Stimulated activated CD8-positive, alpha-beta memory T cell treated with anti-CD3 and anti-CD28 coated beads, Interleukin-12 subunit alpha, Interleukin-12 subunit beta, amount 100 ng/mL, for 1 hour (primary cell): Measurements from ENCODE around the gene ITPRIPL2.

Experiments
- DNase-seq: peaks from one replicate; pipeline ENCODE4 v3.0.0-alpha.2; 2020; ENCODE audit warnings: low read depth

Gene ITPRIPL2

GRCh38 chr16:19113577-19114358 lies at the start of gene ITPRIPL2:
ITPRIPL2 (plus strand) TSS chr16:19113964; CDS start chr16:19114462, 498 bp downstream.
- no peak for DNase-seq

GRCh38 chr16:19066988-19067348 lies 46.8 kb upstream of the ITPRIPL2 start:
- no peak for DNase-seq

DNA sequence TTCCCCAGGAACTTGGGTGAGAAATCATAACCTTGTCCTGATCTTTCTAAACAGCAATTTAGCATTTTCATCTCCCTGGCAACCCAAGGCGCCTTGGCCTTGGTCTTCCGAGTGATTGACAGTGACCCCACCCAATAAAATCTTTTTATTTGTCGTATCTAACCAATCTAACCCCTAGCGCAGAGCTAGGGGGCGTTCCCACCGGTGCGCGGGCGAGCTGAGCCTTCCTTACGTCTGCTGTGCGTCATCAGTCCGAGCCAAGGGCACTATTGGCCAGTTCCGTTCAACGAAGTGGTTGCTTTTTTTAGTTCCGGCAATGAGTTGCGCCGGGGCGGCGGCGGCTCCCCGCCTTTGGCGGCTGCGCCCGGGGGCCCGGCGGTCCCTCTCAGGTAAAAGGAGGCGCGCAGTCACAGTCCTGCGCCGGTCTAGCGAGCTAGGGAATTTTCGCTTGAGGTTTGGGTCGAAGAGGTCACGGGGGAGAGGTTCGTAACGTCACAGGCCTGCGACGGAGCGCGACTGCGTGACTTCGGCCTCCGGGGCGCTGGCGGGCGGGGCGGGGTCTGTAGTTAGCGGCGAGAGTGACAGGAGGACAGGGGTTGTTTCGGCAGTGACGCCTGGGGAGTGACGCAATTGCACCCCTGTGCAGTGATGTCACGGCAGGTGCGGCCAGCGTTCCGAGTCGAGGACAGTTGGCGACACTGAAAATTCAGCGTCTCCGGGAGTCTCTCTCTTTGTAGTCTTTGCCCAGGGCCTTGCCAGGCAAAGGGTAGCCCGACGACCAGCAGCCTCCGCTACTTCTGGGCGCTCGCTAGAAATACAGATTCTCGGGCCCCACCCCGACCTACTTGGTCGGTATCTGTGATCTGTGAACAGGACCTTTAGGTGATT lies 46.2 kb upstream of the ITPRIPL2 start, which contains the start of gene COQ7:
TSS of gene COQ7 (plus strand) at position 266 of the 888 bp plus-strand sequence. CDS start at position 317, 51 bp downstream.
- peak; percentile 96 for DNase-seq

GRCh38 chr16:19068237-19068815 lies 45.4 kb upstream of the ITPRIPL2 start:
- DNase-seq, result no peak

GRCh38 chr16:19071811-19072777 lies 41.7 kb upstream of the ITPRIPL2 start:
- peak; percentile 32 for DNase-seq

- no peak for DNase-seq
These were observed 40.4 kb upstream of the ITPRIPL2 start for GRCh38 chr16:19073344-19073743.

GRCh38 chr16:19073863-19074262 lies 39.9 kb upstream of the ITPRIPL2 start:
- DNase-seq, result no peak

GRCh38 chr16:19075511-19075910 lies 38.3 kb upstream of the ITPRIPL2 start:
- DNase-seq, result no peak

DNA sequence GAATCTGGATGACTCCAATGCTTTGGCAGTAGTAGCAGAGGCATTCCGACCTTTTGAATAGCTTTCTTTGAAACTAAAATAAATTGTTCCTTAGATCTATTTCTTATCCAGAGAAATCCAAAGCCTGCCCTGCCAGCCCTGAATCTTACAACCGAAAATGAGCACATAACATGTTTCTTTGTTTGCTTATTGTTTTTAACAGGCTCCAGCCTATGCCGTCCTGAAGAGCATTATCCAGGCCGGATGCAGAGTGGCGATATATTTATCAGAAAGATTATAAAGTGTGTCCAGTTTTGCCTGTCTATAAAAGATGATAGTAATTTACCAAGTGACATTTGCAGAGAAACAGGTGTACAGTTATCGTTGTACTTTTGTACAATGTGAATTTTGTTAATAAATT lies 35.9 kb upstream of the ITPRIPL2 start:
- DNase-seq, result no peak

DNA sequence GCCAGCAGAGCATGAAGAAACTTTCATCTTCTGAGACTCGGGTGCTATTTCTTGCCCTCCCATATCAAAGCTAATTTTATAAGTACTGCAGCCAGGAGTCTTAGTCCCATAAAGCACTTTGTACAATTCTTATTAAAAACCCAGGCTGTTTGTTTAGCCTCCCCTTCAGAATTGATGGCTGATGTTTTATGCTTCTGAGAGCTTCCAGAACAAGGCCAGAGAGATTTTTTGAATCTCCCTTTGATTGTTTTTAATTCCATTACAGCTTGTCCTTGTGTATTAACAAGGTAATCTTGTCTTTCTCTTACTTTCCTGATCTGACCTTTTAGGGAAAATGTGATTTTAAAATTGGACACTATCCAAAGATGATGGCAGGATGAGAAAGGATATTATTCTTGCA lies 30.1 kb upstream of the ITPRIPL2 start:
- no peak for DNase-seq

DNA sequence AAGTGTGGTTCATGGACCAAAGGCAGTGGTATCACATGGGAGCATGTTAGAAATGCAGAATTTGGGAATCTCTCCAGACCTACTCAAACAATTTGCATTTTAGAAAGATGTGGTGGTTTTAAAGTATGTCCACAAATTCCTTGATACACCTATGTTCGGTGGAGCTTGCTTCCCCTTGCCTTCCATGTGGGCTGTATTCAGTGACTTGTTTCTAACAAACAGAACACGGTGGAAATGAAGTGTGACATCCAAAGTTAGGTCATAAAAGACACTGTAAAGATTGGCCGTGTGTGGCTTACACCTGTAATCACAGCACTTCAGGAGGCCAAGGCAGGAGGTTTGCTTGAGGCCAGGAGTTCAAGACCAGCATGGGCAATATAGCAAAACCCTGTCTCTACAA lies 29.6 kb upstream of the ITPRIPL2 start:
- DNase-seq, result no peak

DNA sequence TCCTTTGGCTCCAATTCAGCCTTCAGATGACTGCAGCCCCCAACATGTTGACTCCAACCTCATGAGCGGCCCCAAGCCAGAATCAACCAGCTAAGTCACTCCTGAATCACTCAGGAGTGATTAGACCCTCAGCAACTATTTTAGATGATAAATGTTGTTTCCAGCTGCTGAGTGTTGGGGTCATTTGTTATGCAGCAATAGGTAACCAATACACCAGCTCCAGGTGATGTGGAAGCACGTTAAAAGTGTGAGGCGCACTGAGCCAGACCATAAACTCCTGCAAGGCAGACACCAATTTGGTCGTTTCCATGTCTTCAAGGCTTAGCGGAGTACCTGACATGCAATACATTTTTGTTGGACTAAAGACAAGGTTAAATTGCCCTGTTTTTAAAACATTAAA lies 28.9 kb upstream of the ITPRIPL2 start:
- DNase-seq, result no peak

- no peak for DNase-seq
These were observed 28.0 kb upstream of the ITPRIPL2 start for GRCh38 chr16:19085679-19086200.

GRCh38 chr16:19086322-19087199 lies 27.2 kb upstream of the ITPRIPL2 start:
- DNase-seq, result peak; percentile 47

GRCh38 chr16:19088341-19088916 lies 25.3 kb upstream of the ITPRIPL2 start:
- DNase-seq, result no peak

DNA sequence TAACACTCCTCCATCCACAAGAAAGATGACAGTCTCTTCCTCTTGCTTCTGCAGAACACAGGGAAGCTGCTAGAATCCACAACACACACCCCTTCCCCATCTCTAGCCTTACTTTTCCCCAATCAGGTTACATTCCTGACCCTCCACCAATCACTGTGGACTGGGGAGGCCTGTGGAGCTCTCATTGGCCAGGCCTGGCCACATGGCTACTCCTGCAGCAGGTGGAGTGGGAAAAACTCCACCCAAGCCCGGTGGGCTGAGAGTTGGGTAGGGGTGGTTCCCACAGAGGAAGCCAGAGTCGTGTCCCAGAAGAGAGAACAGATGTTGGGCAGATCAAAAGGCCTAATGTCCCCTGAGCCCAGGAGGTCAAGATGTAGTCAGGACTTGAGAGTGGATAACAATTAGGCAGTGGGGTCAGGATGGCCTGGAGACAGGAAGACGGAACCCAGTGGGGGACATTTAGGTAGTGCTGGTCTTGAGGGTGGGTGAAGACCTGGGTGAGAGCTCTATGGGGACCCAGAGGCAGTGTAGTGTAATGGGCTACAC lies 24.3 kb upstream of the ITPRIPL2 start:
- no peak for DNase-seq

- DNase-seq, result no peak
These were observed 22.8 kb upstream of the ITPRIPL2 start for GRCh38 chr16:19090916-19091315.

DNA sequence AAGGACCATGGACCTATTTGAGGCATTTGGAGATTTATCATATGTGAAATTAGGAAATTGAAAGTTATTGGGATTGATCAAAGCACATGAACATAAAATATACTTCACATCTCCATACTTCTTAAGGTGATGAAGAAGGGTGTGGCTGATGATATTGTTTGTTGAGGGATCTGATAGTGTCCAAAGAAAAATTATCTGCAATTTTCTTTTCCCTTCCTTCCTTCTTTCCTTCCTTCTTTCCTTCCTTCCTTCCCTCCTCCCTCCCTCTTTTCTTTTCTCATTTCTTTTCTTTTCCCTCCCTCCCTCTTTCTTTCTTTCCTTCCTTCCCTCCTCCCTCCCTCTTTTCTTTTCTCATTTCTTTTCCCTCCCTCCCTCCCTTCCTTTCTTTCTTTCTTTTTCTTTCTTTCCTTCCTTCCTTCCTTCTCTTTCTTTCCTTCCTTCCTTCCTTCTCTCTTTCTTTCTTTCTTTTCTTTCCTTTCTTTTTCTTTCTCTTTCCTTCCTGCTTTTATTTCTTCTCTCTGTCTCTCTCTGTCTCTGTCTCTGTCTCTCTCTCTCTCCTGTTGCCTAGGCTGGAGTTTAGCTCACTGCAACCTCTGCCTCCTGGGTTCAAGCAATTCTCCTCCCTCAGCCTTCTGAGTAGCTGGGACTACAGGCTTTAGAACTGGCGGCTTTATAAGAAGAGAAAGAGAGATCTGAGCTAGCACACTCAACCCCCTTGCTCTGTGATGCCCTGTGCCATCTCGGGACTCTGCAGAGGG lies 20.9 kb upstream of the ITPRIPL2 start:
- DNase-seq, result no peak
